Neuronal stem cell (in vitro differentiated cells): ENCODE measurements around the gene ZMIZ1.

Source experiments
- DNase-seq: peaks from one replicate; pipeline ENCODE4 v3.0.0-alpha.2; 2013; ENCODE audit warnings: low spot score
- H2AFZ ChIP-seq: one replicate; pipeline ENCODE4 v1.6.1; 2013; ENCODE audit warnings: mild to moderate bottlenecking, low read length, inconsistent platforms
- H2AK5ac ChIP-seq: 2 replicates; pipeline ENCODE4 v1.6.1; 2013; ENCODE audit warnings: low read depth, mild to moderate bottlenecking, inconsistent platforms, low read length, moderate library complexity, mixed read lengths
- H2BK120ac ChIP-seq: 2 replicates; pipeline ENCODE4 v1.6.1; 2013; ENCODE audit warnings: low read depth, mild to moderate bottlenecking, inconsistent platforms, low read length, moderate library complexity, mixed read lengths
- H2BK12ac ChIP-seq: one replicate; pipeline ENCODE4 v1.6.1; 2013; ENCODE audit warnings: low read length, inconsistent platforms
- H2BK15ac ChIP-seq: 2 replicates; pipeline ENCODE4 v1.6.1; 2013; ENCODE audit warnings: mild to moderate bottlenecking, low read length, inconsistent platforms, mixed read lengths
- H2BK5ac ChIP-seq: one replicate; pipeline ENCODE4 v1.6.1; 2013; ENCODE audit warnings: inconsistent platforms, mild to moderate bottlenecking, low read length, moderate library complexity
- H3K14ac ChIP-seq: one replicate; pipeline ENCODE4 v1.6.1; 2013; ENCODE audit warnings: low read length, inconsistent platforms
- H3K18ac ChIP-seq: 2 replicates; pipeline ENCODE4 v1.6.1; 2013; ENCODE audit warnings: low read length, inconsistent platforms
- H3K23ac ChIP-seq: 2 replicates; pipeline ENCODE4 v1.6.1; 2013; ENCODE audit warnings: low read depth, mild to moderate bottlenecking, mixed read lengths, low read length, inconsistent platforms; ENCODE audit not compliant: poor library complexity
- H3K27ac ChIP-seq: replicated peaks from 3 replicates; pipeline ENCODE4 v1.5.1; 2013; ENCODE audit warnings: low read length, inconsistent platforms
- H3K27me3 ChIP-seq, 3 experiments: 2 replicates each; pipeline ENCODE4 v1.6.1; 2013; ENCODE audit warnings: low read length in 3 of 3, mild to moderate bottlenecking in 2 of 3, inconsistent platforms in 1 of 3, low read depth in 1 of 3, mixed read lengths in 1 of 3, moderate library complexity in 1 of 3; ENCODE audit not compliant: control insufficient read depth in 3 of 3, insufficient read depth in 3 of 3
- H3K36me3 ChIP-seq, 2 donors: replicated peaks in 1 of 2; 2 replicates each; pipeline ENCODE4 v1.6.1; 2013; ENCODE audit warnings: low read length in 2 of 2; ENCODE audit not compliant: control insufficient read depth in 2 of 2, insufficient read depth in 2 of 2
- H3K4ac ChIP-seq: 2 replicates; pipeline ENCODE4 v1.6.1; 2013; ENCODE audit warnings: inconsistent platforms, mild to moderate bottlenecking, low read length, moderate library complexity
- H3K4me1 ChIP-seq, 2 donors: 1 replicate in 1 of 2; 2 replicates in 1 of 2; pipeline ENCODE4 v1.6.1; 2013; ENCODE audit warnings: low read length in 2 of 2, low read depth in 1 of 2; ENCODE audit not compliant: control insufficient read depth in 2 of 2, insufficient read depth in 1 of 2
- H3K4me2 ChIP-seq: one replicate; pipeline ENCODE4 v1.6.1; 2013; ENCODE audit warnings: mild to moderate bottlenecking, low read length, inconsistent platforms; ENCODE audit not compliant: insufficient read depth, poor library complexity, severe bottlenecking
- H3K4me3 ChIP-seq, 2 donors: 2 replicates each; pipeline ENCODE4 v1.5.1; 2013; ENCODE audit warnings: low read length in 2 of 2, mild to moderate bottlenecking in 2 of 2, inconsistent platforms in 1 of 2, moderate library complexity in 1 of 2
- H3K79me1 ChIP-seq: one replicate; pipeline ENCODE4 v1.6.1; 2013; ENCODE audit warnings: low read depth, mild to moderate bottlenecking, inconsistent platforms, low read length, moderate library complexity
- H3K9ac ChIP-seq: one replicate; pipeline ENCODE4 v1.6.1; 2013; ENCODE audit warnings: mild to moderate bottlenecking, low read depth, low read length, inconsistent platforms; ENCODE audit not compliant: poor library complexity
- H3K9me3 ChIP-seq, 2 donors: replicated peaks in 1 of 2; 2 replicates each; pipeline versions ENCODE3 to v1.6.1; 2013; ENCODE audit warnings: low read length in 2 of 2, mild to moderate bottlenecking in 2 of 2, inconsistent platforms in 1 of 2, low read depth in 1 of 2, mixed read lengths in 1 of 2, moderate library complexity in 1 of 2; ENCODE audit not compliant: control insufficient read depth in 2 of 2, insufficient read depth in 1 of 2
- H4K8ac ChIP-seq: one replicate; pipeline ENCODE4 v1.6.1; 2013; ENCODE audit warnings: low read depth, mild to moderate bottlenecking, inconsistent platforms, low read length, moderate library complexity
- H4K91ac ChIP-seq: one replicate; pipeline ENCODE4 v1.6.1; 2013; ENCODE audit warnings: low read length, low read depth, mild to moderate bottlenecking, inconsistent platforms; ENCODE audit not compliant: poor library complexity
- WGBS, 2 donors: extraction: QIAGEN DNeasy Blood & Tissue Kit; methylation state at CpG; one replicate each; pipeline ENCODE4 v1.1.7; 2013; ENCODE audit warnings: missing lambda C conversion rate in 2 of 2, mixed read lengths in 1 of 2; ENCODE audit not compliant: insufficient read length in 2 of 2, insufficient replicate concordance in 1 of 2; ENCODE audit errors: extremely low coverage in 2 of 2; 5-methylcytosine and 5-hydroxymethylcytosine counted together

The ZMIZ1 gene

GRCh38 chr10:79051766-79052165, 17.0 kb upstream of the ZMIZ1 start:
- Histone ChIP-seq H3K36me3 (no peaks in the 10 kb centered on the region), H4K8ac (no peak overlapping the region), H2BK12ac (peak overlapping the region; percentile 12), H3K14ac (peak overlapping the region; percentile 40), H3K27me3 (peaks cover 0 to 4% (median 0%) of the 10 kb centered on the region in 3 experiments), H2AFZ (peak overlapping the region; percentile 78), H3K4me1 (peaks cover 17 to 33% of the 10 kb centered on the region in 2 donors), H3K79me1 (no peaks in the 10 kb centered on the region), H3K18ac (peak overlapping the region; percentile 73), H3K27ac (no peak overlapping the region), H3K4ac (no peak overlapping the region), H3K23ac (no peak overlapping the region), H3K4me3 (no peak overlapping the region), H2BK5ac (no peak overlapping the region), H3K9ac (peak overlapping the region; percentile 56), H3K4me2 (no peak overlapping the region), H2BK120ac (no peak overlapping the region), H2AK5ac (peak overlapping the region; percentile 39), H2BK15ac (peak overlapping the region; percentile 29), H4K91ac (no peak overlapping the region), H3K9me3 (no peaks in the 10 kb centered on the region)
- DNase-seq, result no peak
- no CpG with 5 or more reads among the region's 14 CpGs for WGBS, 2 donors

- H3K4me3 ChIP-seq, result no peak overlapping the region
- no peaks in the 10 kb centered on the region for H3K36me3 ChIP-seq
- H3K79me1 ChIP-seq, result no peaks in the 10 kb centered on the region
- no peak overlapping the region for H3K4ac ChIP-seq
- no peak overlapping the region for H3K4me2 ChIP-seq
- H4K8ac ChIP-seq, result no peak overlapping the region
- no peak overlapping the region for H3K9ac ChIP-seq
- no peak overlapping the region for H2AK5ac ChIP-seq
- H2BK12ac ChIP-seq, result no peak overlapping the region
- H3K14ac ChIP-seq, result no peak overlapping the region
- peaks cover 19 to 33% of the 10 kb centered on the region in 2 donors for H3K4me1 ChIP-seq
- H2BK5ac ChIP-seq, result peak overlapping the region; percentile 7
- peaks cover 0 to 4% (median 0%) of the 10 kb centered on the region in 3 experiments for H3K27me3 ChIP-seq
- H2BK120ac ChIP-seq, result no peak overlapping the region
- no peak overlapping the region for H2BK15ac ChIP-seq
- H3K9me3 ChIP-seq, result no peaks in the 10 kb centered on the region
- peak; percentile 27 for DNase-seq
- peak overlapping the region; percentile 78 for H2AFZ ChIP-seq
- no peak overlapping the region for H4K91ac ChIP-seq
- WGBS, 2 donors, result no CpG with 5 or more reads among the region's 12 CpGs
- peak overlapping the region; percentile 3 for H3K23ac ChIP-seq
- no peak overlapping the region for H3K27ac ChIP-seq
- peak overlapping the region; percentile 58 for H3K18ac ChIP-seq
These were observed 16.3 kb upstream of the ZMIZ1 start for GRCh38 chr10:79052291-79053080.

GRCh38 chr10:79053081-79053434, 15.7 kb upstream of the ZMIZ1 start:
- Histone ChIP-seq H3K9ac (no peak overlapping the region), H3K4me2 (no peak overlapping the region), H4K91ac (no peak overlapping the region), H3K79me1 (no peaks in the 10 kb centered on the region), H3K4me3 (no peak overlapping the region), H3K9me3 (no peaks in the 10 kb centered on the region), H2AFZ (no peak overlapping the region), H2BK120ac (no peak overlapping the region), H3K27me3 (peaks cover 0 to 4% (median 0%) of the 10 kb centered on the region in 3 experiments), H3K4ac (no peak overlapping the region), H3K4me1 (peaks cover 19 to 32% of the 10 kb centered on the region in 2 donors), H3K36me3 (no peaks in the 10 kb centered on the region), H3K23ac (no peak overlapping the region), H3K27ac (no peak overlapping the region), H2BK15ac (no peak overlapping the region), H2BK5ac (no peak overlapping the region), H2AK5ac (peak overlapping the region; percentile 83), H2BK12ac (no peak overlapping the region), H4K8ac (no peak overlapping the region), H3K14ac (no peak overlapping the region), H3K18ac (no peak overlapping the region)
- DNase-seq, result no peak
- WGBS, 2 donors, result no CpG with 5 or more reads among the region's 4 CpGs

- H2BK15ac ChIP-seq, result no peak overlapping the region
- H3K27ac ChIP-seq, result no peak overlapping the region
- H3K18ac ChIP-seq, result no peak overlapping the region
- H3K4ac ChIP-seq, result no peak overlapping the region
- peak overlapping the region; percentile 83 for H2AK5ac ChIP-seq
- H3K4me3 ChIP-seq, result no peak overlapping the region
- no peaks in the 10 kb centered on the region for H3K9me3 ChIP-seq
- no peaks in the 10 kb centered on the region for H3K36me3 ChIP-seq
- WGBS, 2 donors, result no CpG with 5 or more reads among the region's 11 CpGs
- H2AFZ ChIP-seq, result no peak overlapping the region
- peak overlapping the region; percentile 43 for H3K23ac ChIP-seq
- H2BK12ac ChIP-seq, result no peak overlapping the region
- H2BK5ac ChIP-seq, result peak overlapping the region; percentile 31
- no peaks in the 10 kb centered on the region for H3K79me1 ChIP-seq
- H4K8ac ChIP-seq, result no peak overlapping the region
- H3K4me2 ChIP-seq, result no peak overlapping the region
- H3K27me3 ChIP-seq, result peaks cover 0 to 4% (median 0%) of the 10 kb centered on the region in 3 experiments
- DNase-seq, result no peak
- H2BK120ac ChIP-seq, result no peak overlapping the region
- no peak overlapping the region for H3K14ac ChIP-seq
- no peak overlapping the region for H4K91ac ChIP-seq
- no peak overlapping the region for H3K9ac ChIP-seq
- H3K4me1 ChIP-seq, result peaks cover 19 to 27% of the 10 kb centered on the region in 2 donors
These were observed 15.1 kb upstream of the ZMIZ1 start for GRCh38 chr10:79053481-79054202.
